ENCODE measurements around the gene BTAF1. TPM values are rescaled to one million over a fixed set of nuclear protein-coding genes. Genes with fewer than 3 reads are reported as not detected.

Gene BTAF1
- total RNA-seq, 4 donors from 2014 or later = 42.6 to 61.3 (median 46.6) TPM

DNA sequence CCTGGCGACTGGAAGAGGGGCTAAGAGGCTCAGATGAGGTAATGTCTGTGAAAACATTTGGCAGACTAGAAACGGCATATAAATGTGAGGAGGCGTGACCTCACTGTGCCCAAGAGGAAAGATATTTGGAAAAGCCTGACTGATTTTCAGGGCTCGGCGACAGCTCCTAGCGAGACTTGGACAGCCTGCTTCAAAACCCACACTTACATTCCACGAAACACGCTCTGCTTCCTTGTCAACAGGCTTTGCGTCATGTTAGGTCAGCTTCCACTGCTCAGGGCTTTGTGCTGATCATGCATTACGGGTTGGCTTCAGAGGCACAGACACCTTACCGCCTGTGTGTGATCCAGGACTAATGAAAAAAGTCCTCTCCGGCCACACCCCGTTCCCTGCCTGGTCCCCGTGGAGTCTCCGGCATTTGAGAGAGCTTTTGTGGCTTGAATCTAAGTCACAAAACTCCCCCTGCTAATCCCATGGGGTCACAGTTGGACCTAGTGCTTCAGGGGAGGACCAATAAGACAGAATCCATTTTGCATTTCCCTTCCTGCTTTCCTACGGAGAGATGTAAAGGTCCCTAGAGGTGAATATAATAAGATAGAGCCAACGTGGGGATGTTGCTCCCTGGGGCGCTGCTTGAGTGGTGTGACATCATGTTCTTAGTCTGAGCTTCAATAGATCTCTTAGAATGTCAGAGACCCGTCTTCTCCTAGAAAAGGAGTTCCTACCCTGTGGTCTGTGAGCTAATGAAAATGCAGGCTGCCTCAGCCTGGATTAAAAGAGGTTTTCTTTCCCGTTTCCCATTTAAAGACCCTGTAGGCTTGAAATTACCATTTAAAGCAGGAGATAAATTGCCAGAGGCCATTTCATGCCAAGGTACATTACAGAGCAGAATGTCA, 39.8 kb upstream of the BTAF1 start:
- peaks cover 6 to 16% of the 10 kb centered on the region in 2 donors for H3K4me1 ChIP-seq
- intact Hi-C loops (cut with DNase I) = no loop called here
- WGBS, 2 donors = 19 to 21% methylated on average over 19 of the region's 20 CpGs
- no peaks in the 10 kb centered on the region for H3K36me3 ChIP-seq
- DNase-seq = peak; percentile 90
- TF ChIP-seq POLR2A (IDR thresholded peaks at IDR 0.05) = peak in 1 of 2 donors; percentile 90
- TF ChIP-seq, protein P1, sequence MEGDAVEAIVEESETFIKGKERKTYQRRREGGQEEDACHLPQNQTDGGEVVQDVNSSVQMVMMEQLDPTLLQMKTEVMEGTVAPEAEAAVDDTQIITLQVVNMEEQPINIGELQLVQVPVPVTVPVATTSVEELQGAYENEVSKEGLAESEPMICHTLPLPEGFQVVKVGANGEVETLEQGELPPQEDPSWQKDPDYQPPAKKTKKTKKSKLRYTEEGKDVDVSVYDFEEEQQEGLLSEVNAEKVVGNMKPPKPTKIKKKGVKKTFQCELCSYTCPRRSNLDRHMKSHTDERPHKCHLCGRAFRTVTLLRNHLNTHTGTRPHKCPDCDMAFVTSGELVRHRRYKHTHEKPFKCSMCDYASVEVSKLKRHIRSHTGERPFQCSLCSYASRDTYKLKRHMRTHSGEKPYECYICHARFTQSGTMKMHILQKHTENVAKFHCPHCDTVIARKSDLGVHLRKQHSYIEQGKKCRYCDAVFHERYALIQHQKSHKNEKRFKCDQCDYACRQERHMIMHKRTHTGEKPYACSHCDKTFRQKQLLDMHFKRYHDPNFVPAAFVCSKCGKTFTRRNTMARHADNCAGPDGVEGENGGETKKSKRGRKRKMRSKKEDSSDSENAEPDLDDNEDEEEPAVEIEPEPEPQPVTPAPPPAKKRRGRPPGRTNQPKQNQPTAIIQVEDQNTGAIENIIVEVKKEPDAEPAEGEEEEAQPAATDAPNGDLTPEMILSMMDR (IDR thresholded peaks at IDR 0.05) = no peak
- H3K9me3 ChIP-seq = no peaks in the 10 kb centered on the region
- no peak overlapping the region for H3K4me3 ChIP-seq (replicated peaks in 1 of 3)
- peak overlapping the region; percentile 84 to 93 (median 91) for H3K27ac ChIP-seq
- H3K27me3 ChIP-seq = no peaks in the 10 kb centered on the region

DNA sequence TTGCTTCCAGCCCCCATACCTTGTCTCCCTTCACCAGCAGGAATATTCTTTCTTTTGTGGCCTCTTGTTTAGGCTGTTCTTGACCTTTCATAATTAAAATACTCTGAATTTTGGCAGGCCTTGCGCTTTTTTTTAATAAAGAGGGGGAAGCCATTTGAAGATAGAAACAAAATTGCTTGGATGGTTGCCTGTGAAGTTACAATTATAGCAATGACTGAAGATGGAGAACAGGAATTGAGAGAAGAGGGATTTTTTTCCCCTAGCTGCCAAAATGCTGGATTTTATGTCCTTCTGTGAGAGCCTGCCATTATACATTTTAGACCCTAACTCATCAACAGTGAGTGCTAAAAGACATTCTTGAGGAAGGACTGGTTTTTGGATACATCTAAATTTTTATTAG, 39.0 kb upstream of the BTAF1 start:
- H3K4me1 ChIP-seq = peaks cover 6 to 16% of the 10 kb centered on the region in 2 donors
- no peaks in the 10 kb centered on the region for H3K9me3 ChIP-seq
- no peaks in the 10 kb centered on the region for H3K36me3 ChIP-seq
- no peaks in the 10 kb centered on the region for H3K27me3 ChIP-seq
- DNase-seq = no peak
- WGBS, 2 donors = 75 to 82% methylated on average over 1 of the region's 1 CpG
- H3K4me3 ChIP-seq (replicated peaks in 1 of 3) = no peak overlapping the region
- H3K27ac ChIP-seq = peak overlapping the region; percentile 84 to 93 (median 91)
- no peak for TF ChIP-seq POLR2A (IDR thresholded peaks at IDR 0.05)
- TF ChIP-seq, protein P1 (IDR thresholded peaks at IDR 0.05) = no peak
- intact Hi-C loops (cut with DNase I) = no loop called here

DNA sequence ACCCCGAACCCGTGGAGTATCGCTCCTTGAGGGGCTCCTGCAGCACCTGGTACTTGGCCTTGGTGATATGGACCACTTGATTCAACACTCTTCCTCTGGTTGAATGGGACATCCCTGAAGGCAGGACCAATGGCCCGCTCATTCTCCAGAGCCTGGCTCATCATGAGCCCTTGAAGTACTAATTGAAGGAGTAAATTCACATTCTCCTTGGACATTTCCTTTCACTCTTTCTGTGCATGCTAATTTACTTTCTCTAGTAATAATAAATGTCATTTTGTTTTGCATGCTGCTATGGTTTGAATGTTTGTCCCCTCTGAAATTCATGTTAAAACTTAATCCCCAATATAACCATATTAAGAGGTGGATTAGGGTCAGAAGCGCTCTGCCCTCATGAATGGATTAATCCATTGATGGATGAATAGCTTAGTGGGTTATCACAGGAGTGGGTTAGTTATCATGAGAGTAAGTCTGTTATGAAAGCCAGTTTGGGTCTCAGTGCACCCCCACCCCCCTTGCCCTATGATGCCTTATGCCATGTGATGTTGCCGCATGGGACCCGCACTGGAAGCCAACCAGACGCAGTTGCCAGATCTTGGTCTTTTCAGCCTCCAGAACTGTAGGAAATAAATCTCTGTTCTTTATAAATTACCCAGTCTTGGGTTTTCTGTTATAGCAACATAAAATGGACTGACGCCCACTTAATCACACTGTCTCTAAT, 38.0 kb upstream of the BTAF1 start:
- no peak for DNase-seq
- H3K4me3 ChIP-seq (replicated peaks in 1 of 3) = no peak overlapping the region
- peak overlapping the region in 1 of 3 donors; percentile 93 for H3K27ac ChIP-seq
- intact Hi-C loops (cut with DNase I) = no loop called here
- 97 to 99% methylated on average over 9 of the region's 9 CpGs for WGBS, 2 donors
- H3K9me3 ChIP-seq = no peaks in the 10 kb centered on the region
- no peaks in the 10 kb centered on the region for H3K27me3 ChIP-seq
- no peaks in the 10 kb centered on the region for H3K36me3 ChIP-seq
- no peak for TF ChIP-seq POLR2A (IDR thresholded peaks at IDR 0.05)
- TF ChIP-seq, protein P1 (IDR thresholded peaks at IDR 0.05) = no peak
- H3K4me1 ChIP-seq = peaks cover 6 to 16% of the 10 kb centered on the region in 2 donors

DNA sequence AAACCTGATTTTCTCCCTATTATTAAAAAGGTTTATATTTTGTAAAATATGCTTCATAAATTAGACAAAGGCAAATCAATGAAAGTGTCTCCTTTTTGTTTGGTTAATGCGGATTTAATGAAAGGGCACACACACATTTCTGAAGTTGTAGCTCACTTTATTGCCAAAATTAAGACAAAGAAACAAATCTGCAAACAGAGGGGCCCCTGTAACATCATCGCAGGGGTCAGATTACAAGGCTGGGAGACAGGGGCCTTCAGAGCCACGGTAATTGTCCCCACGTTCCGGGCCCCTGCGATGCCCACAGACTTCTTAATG, 36.7 kb upstream of the BTAF1 start:
- TF ChIP-seq, protein P1 (IDR thresholded peaks at IDR 0.05) = no peak
- no peak for TF ChIP-seq POLR2A (IDR thresholded peaks at IDR 0.05)
- peak overlapping the region in 2 of 3 donors; percentile 35 to 41 for H3K4me3 ChIP-seq (replicated peaks in 1 of 3)
- no peaks in the 10 kb centered on the region for H3K27me3 ChIP-seq
- intact Hi-C loops (cut with DNase I) = no loop called here
- WGBS, 2 donors = 17 to 24% methylated on average over 6 of the region's 6 CpGs
- H3K27ac ChIP-seq = peak overlapping the region in 2 of 3 donors; percentile 7 to 23
- H3K9me3 ChIP-seq = no peaks in the 10 kb centered on the region
- peaks cover 6 to 16% of the 10 kb centered on the region in 2 donors for H3K4me1 ChIP-seq
- DNase-seq = no peak
- H3K36me3 ChIP-seq = no peaks in the 10 kb centered on the region

Measured in thyroid gland (tissue), 4 donors.